HepG2 (cell line): ENCODE results near the gene PPP1R2C. TPM values are rescaled to one million over a fixed set of nuclear protein-coding genes. Genes with fewer than 3 reads are reported as not detected.

ENCODE experiments used
- ATAC-seq: fragments of 200-7000 bp; cut with Tn5 transposase; 3 replicates; pipeline ENCODE4 v1.9.1; 2020; ENCODE audit warnings: mild to moderate bottlenecking, moderate library complexity
- BruUV-seq: library from RNA; stranded (reverse); fragments of 400-500 nt; replicated peaks from 2 replicates; lab custom pipeline; 2021; lab: Mats Ljungman, UMichigan
- CTCF ChIA-PET: fragments of 300-600 bp; formaldehyde crosslinking; extraction: SDS; loops from one replicate; lab custom pipeline; 2021; ENCODE audit warnings: low total read pairs, inconsistent platforms, low intra/inter-chr PET ratio; lab: Yijun Ruan, JAX
- POLR2A ChIA-PET: fragments of 350-600 bp; sonication (Branson Sonifier 250); formaldehyde crosslinking; loops from one replicate; lab custom pipeline; 2020; ENCODE audit warnings: antibody characterized with exemption, inconsistent platforms; lab: Yijun Ruan, JAX
- DNase-seq: peaks from one replicate; pipeline ENCODE4 v3.0.0-alpha.2; 2015; ENCODE audit warnings: low spot score
- FAIRE-seq: peaks from 3 replicates; lab custom pipeline; 2011; peaks lifted over from hg19 to GRCh38; lab: Jason Lieb, UNC
- H2AFZ ChIP-seq: one replicate; pipeline ENCODE4 v1.6.1; 2011; ENCODE audit warnings: low read length, inconsistent platforms
- H3K27ac ChIP-seq: fragments of 300-600 bp; 3 replicates; pipeline ENCODE4 v1.8.0; 2011; ENCODE audit warnings: mixed run types, mild to moderate bottlenecking, mixed read lengths, low read length, inconsistent platforms; ENCODE audit not compliant: insufficient read depth; ENCODE audit errors: extremely low read length
- H3K27me3 ChIP-seq, 2 experiments: fragments of 200-600 bp in 1 of 2; 2 replicates in 1 of 2; 3 replicates in 1 of 2; pipeline versions ENCODE4 v1.6.0 to v1.8.0; 2011; ENCODE audit warnings: low read length in 2 of 2, mild to moderate bottlenecking in 2 of 2, moderate library complexity in 2 of 2, inconsistent platforms in 1 of 2; ENCODE audit not compliant: insufficient read depth in 2 of 2, control insufficient read depth in 1 of 2
- H3K36me3 ChIP-seq, 2 experiments: fragments of 200-600 bp in 1 of 2; replicated peaks in 1 of 2; 2 replicates in 1 of 2; 3 replicates in 1 of 2; pipeline versions ENCODE4 v1.5.1 to v1.8.0; 2011; ENCODE audit warnings: low read length in 2 of 2, inconsistent platforms in 1 of 2; ENCODE audit not compliant: insufficient read depth in 2 of 2, control insufficient read depth in 1 of 2
- H3K4me1 ChIP-seq: 2 replicates; pipeline ENCODE4 v1.5.1; 2012; ENCODE audit warnings: low read length, inconsistent platforms; ENCODE audit not compliant: insufficient read depth
- H3K4me2 ChIP-seq: 2 replicates; pipeline ENCODE4 v1.6.0; 2011; ENCODE audit warnings: low read depth, low read length, inconsistent platforms
- H3K4me3 ChIP-seq, 3 experiments: fragments of 200-600 bp in 1 of 3; sonication (generic), shearing (Covaris generic) in 1 of 3; replicated peaks in 1 of 3; 2 replicates each; pipeline ENCODE4 v1.5.1; 2011 to 2016; ENCODE audit warnings: low read length in 3 of 3, inconsistent platforms in 2 of 3, low read depth in 2 of 3, mild to moderate bottlenecking in 2 of 3, control low read depth in 1 of 3, mixed read lengths in 1 of 3; ENCODE audit not compliant: insufficient read depth in 1 of 3
- H3K79me2 ChIP-seq: one replicate; pipeline ENCODE4 v1.6.1; 2011; ENCODE audit warnings: low read length, inconsistent platforms; ENCODE audit not compliant: insufficient read depth
- H3K9ac ChIP-seq: 2 replicates; pipeline ENCODE4 v1.6.0; 2011; ENCODE audit warnings: mild to moderate bottlenecking, low read depth, low read length, inconsistent platforms; ENCODE audit not compliant: insufficient read depth
- H3K9me3 ChIP-seq: 2 replicates; pipeline ENCODE4 v1.5.1; 2012; ENCODE audit warnings: mild to moderate bottlenecking, low read length
- H4K20me1 ChIP-seq: 2 replicates; pipeline ENCODE4 v1.6.0; 2011; ENCODE audit warnings: inconsistent platforms, mild to moderate bottlenecking, low read length, moderate library complexity; ENCODE audit not compliant: insufficient read depth
- BRCA1 ChIP-seq: sonication (generic); formaldehyde crosslinking; IDR thresholded peaks from 2 replicates; pipeline ENCODE4 v1.4.0; 2020; ENCODE audit warnings: missing genetic modification reagents
- CEBPZ ChIP-seq: IDR thresholded peaks from 2 replicates; pipeline ENCODE4 v1.6.1; 2012; ENCODE audit warnings: low read length, improper control_type of control experiment
- SAFB2 ChIP-seq: sonication (generic); formaldehyde crosslinking; IDR thresholded peaks from 2 replicates; pipeline ENCODE4 v1.5.1; 2020; ENCODE audit warnings: missing genetic modification reagents, low read depth, mild to moderate bottlenecking, borderline replicate concordance
- STAT6 ChIP-seq: sonication (generic); formaldehyde crosslinking; IDR thresholded peaks from 2 replicates; pipeline ENCODE4 v1.4.0; 2020; ENCODE audit warnings: missing genetic modification reagents, mild to moderate bottlenecking, borderline replicate concordance
- ZBTB34 ChIP-seq: sonication (generic); formaldehyde crosslinking; IDR thresholded peaks from 2 replicates; pipeline ENCODE4 v1.8.0; 2022; ENCODE audit warnings: mild to moderate bottlenecking, missing genetic modification reagents
- ZBTB37 ChIP-seq: sonication (generic); formaldehyde crosslinking; IDR thresholded peaks from 2 replicates; pipeline ENCODE4 v1.4.0; 2020; ENCODE audit warnings: mild to moderate bottlenecking, missing genetic modification reagents
- ZNF496 ChIP-seq: sonication (generic); formaldehyde crosslinking; IDR thresholded peaks from 2 replicates; pipeline ENCODE4 v1.8.1; 2023; ENCODE audit warnings: mild to moderate bottlenecking, moderate library complexity, missing genetic modification reagents; ENCODE audit not compliant: insufficient replicate concordance
- ZNF703 ChIP-seq: sonication (generic); formaldehyde crosslinking; IDR thresholded peaks from 2 replicates; pipeline ENCODE4 v1.5.1; 2020; ENCODE audit warnings: missing genetic modification reagents, mild to moderate bottlenecking, moderate library complexity, borderline replicate concordance
- WGBS: methylation state at CpG from one replicate; pipeline ENCODE4 v1.1.6; 2017; ENCODE audit warnings: low lambda C conversion rate; 5-methylcytosine and 5-hydroxymethylcytosine counted together
- in situ Hi-C: cut with HindIII; loops from 2 replicates; pipeline ENCODE4 v1.10.0; 2017; ENCODE audit warnings: low pct_unique_long_range_greater_than_20kb; ENCODE audit not compliant: extremely low pct_ligation_motif_present
- intact Hi-C: fragments of 100-400 bp; cut with micrococcal nuclease; formaldehyde crosslinking; loops from one replicate; pipeline ENCODE4 v1.10.0; 2022; ENCODE audit not compliant: unreplicated experiment
- polyA plus RNA-seq, 8 experiments: library from polyadenylated mRNA; depleted of rRNA in 3 of 8; stranded (reverse) in 7 of 8; unstranded in 1 of 8; fragments of >200 nt; fragmentation: Illumina TruSeq in 4 of 8; extraction: Trizol in 4 of 8; gene quantifications; 2 replicates each; pipeline versions ENCODE4 v1.2.1 to v1.2.3, GENCODE V29; 2011 to 2016; ENCODE audit warnings: low read depth in 4 of 8, missing spikeins in 1 of 8, mixed read lengths in 1 of 8; ENCODE audit not compliant: insufficient read depth in 1 of 8
- total RNA-seq, 5 experiments: library from RNA; depleted of rRNA; stranded (reverse); fragments of >200 nt; fragmentation: Illumina TruSeq; extraction: Trizol; gene quantifications; 2 replicates each; pipeline ENCODE4 v1.2.3, GENCODE V29; 2016; ENCODE audit warnings: low read depth in 1 of 5

PPP1R2C gene
- total and polyA plus RNA-seq, 2 of the 13 experiments (the other 11 are each of a cell fraction or from before 2014, with no cell fraction given): not detected

- H3K4me1 ChIP-seq: no peaks in the 10 kb centered on the region
Measured at GRCh38 chrX:42754115-42754514, 23.8 kb downstream of the PPP1R2C start.

GRCh38 chrX:42752730-42753129 lies 25.2 kb downstream of the PPP1R2C start:
- H4K20me1 ChIP-seq: no peaks in the 10 kb centered on the region
- no peak for DNase-seq
- in situ Hi-C loops: no loop called here
- no peaks in the 10 kb centered on the region for H3K4me1 ChIP-seq
- H3K9ac ChIP-seq: no peak overlapping the region
- H3K79me2 ChIP-seq: no peaks in the 10 kb centered on the region
- no peaks in the 10 kb centered on the region for H3K36me3 ChIP-seq
- WGBS: 55% methylated on average over 3 of the region's 4 CpGs
- no peak overlapping the region for H3K27ac ChIP-seq
- no peak overlapping the region for H2AFZ ChIP-seq
- no peak for ATAC-seq
- H3K27me3 ChIP-seq: no peaks in the 10 kb centered on the region
- no peak overlapping the region for H3K4me3 ChIP-seq
- no peak for FAIRE-seq
- BruUV-seq: no TSS peak
- CTCF ChIA-PET: no interaction called here
- intact Hi-C loops: no loop called here
- H3K9me3 ChIP-seq: no peaks in the 10 kb centered on the region
- POLR2A ChIA-PET: no interaction called here
- no peak overlapping the region for H3K4me2 ChIP-seq
- TF ChIP-seq STAT6 (CRISPR knock-in tag): no peak
- TF ChIP-seq ZNF496 (CRISPR knock-in tag): no peak
- no peak for TF ChIP-seq ZBTB34 (CRISPR knock-in tag)
- no peak for TF ChIP-seq CEBPZ
- TF ChIP-seq SAFB2: no peak

More at GRCh38 chrX:42754115-42754514, 23.8 kb downstream of the PPP1R2C start:
- ChIA-PET CTCF (no interaction called here), POLR2A (no interaction called here)
- BruUV-seq: no TSS peak
- TF ChIP-seq ZNF703 (no peak), ZBTB37 (no peak), BRCA1 (CRISPR knock-in tag) (no peak)
- no peak overlapping the region for H3K4me3 ChIP-seq
- in situ Hi-C loops (no loop called here), intact Hi-C loops (no loop called here)
- no peak overlapping the region for H3K9ac ChIP-seq
- no peak overlapping the region for H3K27ac ChIP-seq
- H3K27me3 ChIP-seq: no peaks in the 10 kb centered on the region
- no peak overlapping the region for H3K4me2 ChIP-seq
- no peaks in the 10 kb centered on the region for H3K36me3 ChIP-seq
- FAIRE-seq (no peak), DNase-seq (no peak), ATAC-seq (no peak)
- H2AFZ ChIP-seq: no peak overlapping the region
- H3K79me2 ChIP-seq: no peaks in the 10 kb centered on the region
- no peaks in the 10 kb centered on the region for H4K20me1 ChIP-seq
- no peaks in the 10 kb centered on the region for H3K9me3 ChIP-seq
- WGBS: 0% methylated on average over 2 of the region's 2 CpGs
